Measurements from ENCODE around the gene OSBPL6.
"Not testable (repeated sequence)": the region's sequence is repeated elsewhere in the genome, so short reads cannot be mapped to it uniquely, and the experiment has no call there.

- TF ChIP-seq CTCF (IDR thresholded peaks at IDR 0.05) = peak; percentile 17; the same call in 1 of the 2 replicates
- TF ChIP-seq SIN3A (IDR thresholded peaks at IDR 0.05; ENCODE audit: borderline replicate concordance, insufficient read depth, low read depth, low read length) = not testable (repeated sequence)
Observed at GRCh38 chr2:178412453-178412852, 218.1 kb downstream of the OSBPL6 start.

Data from Panc1 (cell line).